HG03457 (cell line): ENCODE measurements around the gene PGM2L1.
"Not testable (repeated sequence)": the region's sequence is repeated elsewhere in the genome, so short reads cannot be mapped to it uniquely, and the experiment has no call there.

Experiments
- ATAC-seq: cut with Tn5 transposase; IDR thresholded peaks from one replicate; pipeline ENCODE4 v1.9.1; 2021; ENCODE audit warnings: moderate number of reproducible peaks; ENCODE audit not compliant: unreplicated experiment

Gene PGM2L1

GRCh38 chr11:74403607-74404321 lies 5.5 kb upstream of the PGM2L1 start:
- ATAC-seq: no peak

GRCh38 chr11:74400606-74401005 lies 2.4 kb upstream of the PGM2L1 start:
- ATAC-seq: no peak

- ATAC-seq: peak; percentile 6
Observed at GRCh38 chr11:74397501-74398243, 561 bp downstream of the PGM2L1 start.

GRCh38 chr11:74392256-74392655 lies 6.0 kb downstream of the PGM2L1 start:
- ATAC-seq: no peak

GRCh38 chr11:74391193-74391592 lies 7.0 kb downstream of the PGM2L1 start:
- no peak for ATAC-seq

- ATAC-seq: no peak
Observed at GRCh38 chr11:74390697-74391096, 7.5 kb downstream of the PGM2L1 start.

GRCh38 chr11:74388678-74389327 lies 9.4 kb downstream of the PGM2L1 start:
- ATAC-seq: no peak

- ATAC-seq: no peak
Observed at GRCh38 chr11:74384641-74385040, 13.6 kb downstream of the PGM2L1 start.

- no peak for ATAC-seq
Observed at GRCh38 chr11:74380746-74381439, 17.3 kb downstream of the PGM2L1 start.

- no peak for ATAC-seq
Observed at GRCh38 chr11:74377689-74378088, 20.5 kb downstream of the PGM2L1 start.

GRCh38 chr11:74373382-74373781 lies 24.9 kb downstream of the PGM2L1 start:
- ATAC-seq: no peak

- no peak for ATAC-seq
Observed at GRCh38 chr11:74371269-74372052, 26.8 kb downstream of the PGM2L1 start.

- no peak for ATAC-seq
Observed at GRCh38 chr11:74370123-74370522, 28.1 kb downstream of the PGM2L1 start.

- ATAC-seq: no peak
Observed at GRCh38 chr11:74367881-74368280, 30.4 kb downstream of the PGM2L1 start.

GRCh38 chr11:74366576-74366975 lies 31.7 kb downstream of the PGM2L1 start:
- ATAC-seq: no peak

- not testable (repeated sequence) for ATAC-seq
Observed at GRCh38 chr11:74365805-74366204, 32.4 kb downstream of the PGM2L1 start.

- no peak for ATAC-seq
Observed at GRCh38 chr11:74357449-74357848, 40.8 kb downstream of the PGM2L1 start.

GRCh38 chr11:74355626-74356025 lies 42.6 kb downstream of the PGM2L1 start:
- no peak for ATAC-seq

GRCh38 chr11:74354036-74354435 lies 44.2 kb downstream of the PGM2L1 start:
- ATAC-seq: no peak

- no peak for ATAC-seq
Observed at GRCh38 chr11:74347381-74347780, 50.9 kb downstream of the PGM2L1 start.

- ATAC-seq: no peak
Observed at GRCh38 chr11:74345420-74345819, 52.8 kb downstream of the PGM2L1 start.
